K562 (cell line): Measurements from ENCODE around the gene MYO10. TPM values are rescaled to one million over a fixed set of nuclear protein-coding genes. Genes with fewer than 3 reads are reported as not detected.

ENCODE experiments used
- ATAC-seq: fragments of 200-7000 bp; cut with Tn5 transposase; 3 replicates; pipeline ENCODE4 v1.9.1; 2020; ENCODE audit warnings: moderate library complexity
- BruUV-seq: library from RNA; stranded (reverse); fragments of 400-500 nt; replicated peaks from 2 replicates; lab custom pipeline; 2021; lab: Mats Ljungman, UMichigan
- CTCF ChIA-PET: fragments of 300-600 bp; formaldehyde crosslinking; extraction: SDS; loops from one replicate; lab custom pipeline; 2021; ENCODE audit warnings: low intra/inter-chr PET ratio; lab: Yijun Ruan, JAX
- POLR2A ChIA-PET: fragments of 300-600, 350-650 bp; sonication (Branson Sonifier 250); formaldehyde crosslinking; extraction: SDS; loops from one replicate; lab custom pipeline; 2021; ENCODE audit warnings: antibody characterized with exemption, inconsistent platforms; lab: Yijun Ruan, JAX
- DNase-seq, 4 experiments: peaks; one replicate each; pipeline versions ENCODE4 v3.0.0 to v3.0.0-alpha.2; 2011 to 2018; ENCODE audit warnings: low spot score in 3 of 4, mixed read lengths in 3 of 4; ENCODE audit errors: extremely low read depth in 1 of 4
- FAIRE-seq: peaks from 2 replicates; lab custom pipeline; 2011; peaks lifted over from hg19 to GRCh38; lab: Jason Lieb, UNC
- H2AFZ ChIP-seq: 2 replicates; pipeline ENCODE4 v1.6.0; 2011; ENCODE audit warnings: low read depth, low read length, control low read depth, inconsistent platforms
- H3K27ac ChIP-seq: fragments of 200-600 bp; 3 replicates; pipeline ENCODE4 v1.8.0; 2011; ENCODE audit warnings: low read depth, mild to moderate bottlenecking, control low read depth, inconsistent platforms, low read length, moderate library complexity, mixed read lengths; ENCODE audit errors: extremely low read depth
- H3K27me3 ChIP-seq, 2 experiments: fragments of 300-600 bp in 1 of 2; 2 replicates in 1 of 2; 3 replicates in 1 of 2; pipeline versions ENCODE4 v1.6.0 to v1.8.0; 2011; ENCODE audit warnings: inconsistent platforms in 2 of 2, low read length in 2 of 2, mild to moderate bottlenecking in 1 of 2, mixed read lengths in 1 of 2, moderate library complexity in 1 of 2; ENCODE audit not compliant: control insufficient read depth in 2 of 2, insufficient read depth in 2 of 2
- H3K36me3 ChIP-seq: fragments of 300-600 bp; 3 replicates; pipeline ENCODE4 v1.8.0; 2011; ENCODE audit warnings: mild to moderate bottlenecking, low read length, inconsistent platforms; ENCODE audit not compliant: control insufficient read depth, insufficient read depth
- H3K4me1 ChIP-seq, 2 experiments: fragments of 200-600 bp in 1 of 2; replicated peaks in 1 of 2; 2 replicates in 1 of 2; 3 replicates in 1 of 2; pipeline versions ENCODE4 v1.5.1 to v1.8.0; 2011; ENCODE audit warnings: inconsistent platforms in 2 of 2, low read length in 2 of 2, mild to moderate bottlenecking in 1 of 2, mixed read lengths in 1 of 2, moderate library complexity in 1 of 2; ENCODE audit not compliant: control insufficient read depth in 2 of 2, insufficient read depth in 2 of 2
- H3K4me2 ChIP-seq: 2 replicates; pipeline ENCODE4 v1.6.1; 2011; ENCODE audit warnings: low read length, control low read depth, inconsistent platforms, mixed read lengths; ENCODE audit not compliant: insufficient read depth
- H3K4me3 ChIP-seq: fragments of 200-600 bp; sonication (generic), shearing (Covaris generic); 2 replicates; pipeline ENCODE4 v1.5.1; 2016; ENCODE audit warnings: control low read depth, inconsistent platforms
- H3K79me2 ChIP-seq: fragments of 200-600 bp; 3 replicates; pipeline ENCODE4 v1.8.0; 2011; ENCODE audit warnings: low read length, inconsistent platforms; ENCODE audit not compliant: control insufficient read depth, insufficient read depth
- H3K9ac ChIP-seq, 2 experiments: 2 replicates each; pipeline versions ENCODE4 v1.6.0 to v1.6.1; 2011; ENCODE audit warnings: low read depth in 2 of 2, low read length in 2 of 2, control low read depth in 1 of 2, inconsistent platforms in 1 of 2, mild to moderate bottlenecking in 1 of 2, mixed read lengths in 1 of 2; ENCODE audit not compliant: insufficient read depth in 1 of 2
- H3K9me1 ChIP-seq: one replicate; pipeline ENCODE4 v1.6.0; 2011; ENCODE audit warnings: inconsistent platforms, mild to moderate bottlenecking, low read length, moderate library complexity; ENCODE audit not compliant: control insufficient read depth, insufficient read depth
- H3K9me3 ChIP-seq: replicated peaks from 2 replicates; pipeline ENCODE4 v1.5.1; 2011; ENCODE audit warnings: low read depth, low read length, inconsistent platforms; ENCODE audit not compliant: control insufficient read depth, insufficient read depth
- H4K20me1 ChIP-seq: replicated peaks from 2 replicates; pipeline ENCODE4 v1.6.1; 2011; ENCODE audit warnings: low read length, inconsistent platforms, mixed read lengths; ENCODE audit not compliant: control insufficient read depth, insufficient read depth
- CEBPZ ChIP-seq: fragments of 150-350 bp; IDR thresholded peaks from 2 replicates; pipeline ENCODE4 v1.6.1; 2014; ENCODE audit warnings: low read depth, mild to moderate bottlenecking, low read length, borderline replicate concordance
- ETV5 ChIP-seq: sonication (generic); formaldehyde crosslinking; IDR thresholded peaks from 2 replicates; pipeline ENCODE4 v1.4.0; 2020; ENCODE audit warnings: low read depth, mild to moderate bottlenecking, missing genetic modification reagents
- FOXA1 ChIP-seq: fragments of 450-650 bp; IDR thresholded peaks from 2 replicates; pipeline ENCODE4 v1.6.1; 2016; ENCODE audit warnings: mild to moderate bottlenecking, borderline replicate concordance
- JUN ChIP-seq, 2 experiments: sonication (generic) in 1 of 2; formaldehyde crosslinking in 1 of 2; IDR thresholded peaks; 2 replicates each; pipeline versions ENCODE4 v1.6.1 to v1.8.0; 2012 to 2022; ENCODE audit warnings: borderline replicate concordance in 2 of 2, mild to moderate bottlenecking in 2 of 2, improper control_type of control experiment in 1 of 2, low read depth in 1 of 2, low read length in 1 of 2, missing genetic modification reagents in 1 of 2
- MTA2 ChIP-seq: fragments of 450-650 bp; IDR thresholded peaks from 2 replicates; pipeline ENCODE4 v1.6.1; 2016; ENCODE audit warnings: low read depth
- NR2C2 ChIP-seq, 2 experiments: fragments of 200-800 bp in 1 of 2; sonication (Bioruptor generic) in 1 of 2; sonication (generic) in 1 of 2; formaldehyde crosslinking in 1 of 2; IDR thresholded peaks; 2 replicates each; pipeline versions ENCODE4 v1.6.1 to v1.8.0; 2016 to 2022; ENCODE audit warnings: mild to moderate bottlenecking in 1 of 2, missing compliant biosample characterization in 1 of 2, missing genetic modification characterization in 1 of 2, missing genetic modification reagents in 1 of 2
- PCBP2 ChIP-seq: fragments of 200-400 bp; formaldehyde crosslinking; IDR thresholded peaks from 2 replicates; pipeline ENCODE4 v1.6.1; 2018; ENCODE audit warnings: low read length, low read depth, mild to moderate bottlenecking, moderate library complexity; ENCODE audit not compliant: poor library complexity, severe bottlenecking
- SRF ChIP-seq, 2 experiments: fragments of 250-450, 450-650 bp in 1 of 2; sonication (Bioruptor Pico) in 1 of 2; sonication (generic) in 1 of 2; formaldehyde crosslinking; IDR thresholded peaks; 2 replicates each; pipeline versions ENCODE4 v1.5.0 to v1.5.1; 2020 to 2022; ENCODE audit warnings: mild to moderate bottlenecking in 1 of 2, missing genetic modification reagents in 1 of 2
- TBL1XR1 ChIP-seq, 2 experiments: IDR thresholded peaks; 2 replicates each; pipeline ENCODE4 v1.6.1; 2012; ENCODE audit warnings: improper control_type of control experiment in 2 of 2, low read length in 2 of 2, mild to moderate bottlenecking in 1 of 2
- ZNF3 ChIP-seq: fragments of 250-450 bp; sonication (Bioruptor Pico); IDR thresholded peaks from 2 replicates; pipeline ENCODE4 v1.5.0; 2021; ENCODE audit warnings: mild to moderate bottlenecking, moderate library complexity
- WGBS: fragments of 100-300 bp; shearing (Covaris generic); methylation state at CpG from one replicate; pipeline ENCODE4 v1.1.6; 2016; ENCODE audit warnings: low coverage, mixed read lengths; ENCODE audit not compliant: insufficient coverage; ENCODE audit errors: missing lambda C conversion rate; 5-methylcytosine and 5-hydroxymethylcytosine counted together
- in situ Hi-C: fragments of 300-500 bp; cut with MboI; formaldehyde crosslinking; loops from 4 replicates; pipeline ENCODE4 v1.15.0; 2018; ENCODE audit warnings: inconsistent platforms, mixed read lengths
- intact Hi-C: fragments of 100-400 bp; cut with micrococcal nuclease; formaldehyde crosslinking; loops from 2 replicates; pipeline ENCODE4 v1.14.2; 2022
- polyA plus RNA-seq, 8 experiments: library from polyadenylated mRNA; depleted of rRNA in 4 of 8; stranded (reverse) in 5 of 8; unstranded in 3 of 8; fragments of >200 nt; fragmentation: Nextera tagmentation in 2 of 8; fragmentation: Illumina TruSeq in 1 of 8; extraction: Ambion mirVana in 2 of 8; extraction: Trizol in 1 of 8; gene quantifications; 2 replicates each; pipeline versions ENCODE4 v1.2.1 to v1.2.3, GENCODE V29; 2011 to 2014; ENCODE audit warnings: inconsistent platforms in 1 of 8, missing spikeins in 1 of 8
- total RNA-seq, 7 experiments: library from RNA; depleted of rRNA in 6 of 7; stranded (reverse); fragments of >200 nt in 6 of 7; fragmentation: Illumina TruSeq in 2 of 7; extraction: Trizol in 2 of 7; gene quantifications; 2 replicates each; pipeline versions ENCODE4 v1.2.1 to v1.2.3, GENCODE V29; 2011 to 2021; ENCODE audit warnings: low replicate concordance in 1 of 7

MYO10 gene
- total and polyA plus RNA-seq, 9 of the 15 experiments (the other 6 are each of a cell fraction or from before 2014, with no cell fraction given): 0.04 to 0.24 TPM; not detected in 7

DNA sequence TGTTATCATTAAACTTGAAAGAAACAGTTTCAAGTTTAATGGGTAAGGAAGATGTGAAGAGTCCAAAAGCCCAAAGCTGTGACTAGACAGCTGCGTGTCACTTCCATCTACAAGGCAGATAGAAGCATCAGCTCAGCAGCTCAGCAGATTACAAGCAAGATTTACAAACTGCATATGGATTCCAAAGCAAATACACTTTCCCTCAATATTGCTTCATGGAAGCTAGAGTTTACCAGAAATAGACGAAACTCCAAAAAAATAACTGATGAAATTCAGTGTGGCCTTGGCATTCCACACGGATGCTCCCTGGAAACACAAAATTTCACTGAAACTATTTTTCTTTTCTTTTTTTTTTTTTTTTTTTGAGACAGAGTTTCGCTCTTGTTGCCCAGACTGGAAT, 17.9 kb downstream of the MYO10 start:
- WGBS: 0% methylated on average over 3 of the region's 4 CpGs
- H3K9me1 ChIP-seq: no peaks in the 10 kb centered on the region
- CTCF ChIA-PET: no interaction called here
- H3K79me2 ChIP-seq: no peaks in the 10 kb centered on the region
- H3K36me3 ChIP-seq: no peaks in the 10 kb centered on the region
- H3K9ac ChIP-seq: no peak overlapping the region
- ATAC-seq: no peak
- in situ Hi-C loops (loop anchor here (25.0 kb wide), 1 partner anchor 669 kb away; the partner anchor contains the start of genes TAF11L10, TAF11L7, TAF11L8 and TAF11L9), intact Hi-C loops (no loop called here)
- no peaks in the 10 kb centered on the region for H3K4me1 ChIP-seq
- H3K4me3 ChIP-seq: no peak overlapping the region
- no TSS peak for BruUV-seq
- H4K20me1 ChIP-seq: no peaks in the 10 kb centered on the region
- DNase-seq: no peak
- H3K9me3 ChIP-seq: no peaks in the 10 kb centered on the region
- H3K4me2 ChIP-seq: no peak overlapping the region
- H3K27ac ChIP-seq: no peak overlapping the region
- no peak for FAIRE-seq
- TF ChIP-seq ETV5: no peak
- TF ChIP-seq NR2C2 (CRISPR knock-in tag; IDR thresholded peaks at IDR 0.05): no peak
- no peak for TF ChIP-seq NR2C2 (tag; IDR thresholded peaks at IDR 0.05)
- no peak for TF ChIP-seq FOXA1
- TF ChIP-seq ZNF3: no peak
- peaks cover 0 to 5% of the 10 kb centered on the region in 2 experiments; a peak in 1 of 5 replicates for H3K27me3 ChIP-seq
- H2AFZ ChIP-seq: no peak overlapping the region
- POLR2A ChIA-PET: no interaction called here

DNA sequence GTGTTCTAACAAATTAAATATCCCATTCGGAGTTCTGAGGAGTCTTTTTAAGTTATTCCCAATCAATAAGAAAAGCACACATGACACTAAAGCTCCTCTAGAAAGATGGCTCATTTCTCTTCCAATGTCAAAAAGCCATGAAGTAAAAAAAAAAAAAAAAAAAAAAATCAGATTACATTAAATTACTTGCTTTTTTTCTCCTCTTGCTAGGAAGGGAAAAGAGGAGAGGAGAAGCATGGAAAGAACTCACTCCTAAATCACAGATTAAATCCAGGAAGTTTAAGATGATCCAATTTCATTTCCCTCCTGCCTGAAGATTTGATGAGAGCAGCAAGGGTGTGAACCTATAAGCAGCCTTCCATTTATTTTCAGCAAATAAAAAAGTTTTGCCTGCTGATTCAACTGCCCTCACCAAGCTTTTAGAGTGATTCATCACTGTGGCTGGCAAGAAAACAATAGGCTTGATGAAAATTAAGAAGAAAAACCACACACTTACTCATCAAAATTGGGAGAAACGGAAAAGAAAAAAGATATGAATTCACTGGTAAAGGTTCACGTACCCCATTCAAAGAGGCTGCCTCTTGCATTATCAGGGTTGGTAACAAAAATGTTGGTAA, 19.7 kb downstream of the MYO10 start:
- Histone ChIP-seq H3K79me2 (no peaks in the 10 kb centered on the region), H3K36me3 (no peaks in the 10 kb centered on the region), H3K9ac (no peak overlapping the region), H3K9me1 (no peaks in the 10 kb centered on the region), H3K9me3 (no peaks in the 10 kb centered on the region), H3K4me1 (no peaks in the 10 kb centered on the region), H3K4me2 (no peak overlapping the region), H2AFZ (no peak overlapping the region), H3K27me3 (no peaks in the 10 kb centered on the region), H3K4me3 (no peak overlapping the region), H3K27ac (no peak overlapping the region), H4K20me1 (no peaks in the 10 kb centered on the region)
- BruUV-seq: no TSS peak
- in situ Hi-C loops: loop anchor here (25.0 kb wide), 1 partner anchor 671 kb away; the partner anchor contains the start of genes TAF11L10, TAF11L7, TAF11L8 and TAF11L9
- intact Hi-C loops: no loop called here
- no peak for DNase-seq
- CTCF ChIA-PET: no interaction called here
- POLR2A ChIA-PET: no interaction called here
- no peak for FAIRE-seq
- no peak for TF ChIP-seq PCBP2
- TF ChIP-seq SRF (CRISPR knock-in tag; IDR thresholded peaks at IDR 0.05): no peak
- TF ChIP-seq TBL1XR1 (IDR thresholded peaks at IDR 0.05; ENCODE audit: low read length in 2 of 2): no peak
- no peak for TF ChIP-seq MTA2
- no peak for TF ChIP-seq CEBPZ
- no peak for TF ChIP-seq JUN (IDR thresholded peaks at IDR 0.05; ENCODE audit: borderline replicate concordance, low read depth, low read length)
- TF ChIP-seq JUN (CRISPR knock-in tag; IDR thresholded peaks at IDR 0.05; ENCODE audit: borderline replicate concordance): no peak
- ATAC-seq: no peak
- 0% methylated on average over 3 of the region's 3 CpGs for WGBS
